ENCODE results near the gene HOXD4.

HOXD4 gene

DNA sequence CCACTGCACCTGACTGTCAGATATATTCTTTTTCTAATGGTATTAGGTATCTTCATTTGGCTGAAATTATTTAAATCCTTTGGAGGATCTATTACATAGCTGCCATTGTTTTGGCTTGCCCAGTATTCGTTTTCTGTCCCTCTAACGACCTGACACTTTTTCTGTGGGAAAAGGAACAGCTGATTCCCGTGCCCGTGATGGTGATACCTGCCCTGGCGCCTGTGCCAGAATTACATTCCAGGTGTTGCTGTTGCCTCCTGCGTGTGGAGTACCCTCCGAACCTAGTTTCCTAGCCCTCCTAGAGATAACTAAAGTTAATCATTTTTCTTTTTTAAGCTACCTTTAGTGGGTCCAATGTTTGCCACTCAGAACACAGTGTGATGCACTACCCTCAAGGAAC, 51.1 kb downstream of the HOXD4 start:
- TF ChIP-seq, protein P1, sequence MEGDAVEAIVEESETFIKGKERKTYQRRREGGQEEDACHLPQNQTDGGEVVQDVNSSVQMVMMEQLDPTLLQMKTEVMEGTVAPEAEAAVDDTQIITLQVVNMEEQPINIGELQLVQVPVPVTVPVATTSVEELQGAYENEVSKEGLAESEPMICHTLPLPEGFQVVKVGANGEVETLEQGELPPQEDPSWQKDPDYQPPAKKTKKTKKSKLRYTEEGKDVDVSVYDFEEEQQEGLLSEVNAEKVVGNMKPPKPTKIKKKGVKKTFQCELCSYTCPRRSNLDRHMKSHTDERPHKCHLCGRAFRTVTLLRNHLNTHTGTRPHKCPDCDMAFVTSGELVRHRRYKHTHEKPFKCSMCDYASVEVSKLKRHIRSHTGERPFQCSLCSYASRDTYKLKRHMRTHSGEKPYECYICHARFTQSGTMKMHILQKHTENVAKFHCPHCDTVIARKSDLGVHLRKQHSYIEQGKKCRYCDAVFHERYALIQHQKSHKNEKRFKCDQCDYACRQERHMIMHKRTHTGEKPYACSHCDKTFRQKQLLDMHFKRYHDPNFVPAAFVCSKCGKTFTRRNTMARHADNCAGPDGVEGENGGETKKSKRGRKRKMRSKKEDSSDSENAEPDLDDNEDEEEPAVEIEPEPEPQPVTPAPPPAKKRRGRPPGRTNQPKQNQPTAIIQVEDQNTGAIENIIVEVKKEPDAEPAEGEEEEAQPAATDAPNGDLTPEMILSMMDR (IDR thresholded peaks at IDR 0.05; ENCODE audit: extremely low read depth, insufficient read depth, missing control alignments): no peak
- DNase-seq (ENCODE audit: low spot score): no peak
- in situ Hi-C loops (cut with MboI; ENCODE audit: low pct_unique_long_range_greater_than_20kb, low sequenced_read_pairs, unreplicated experiment): no loop called here
